OCI-M1 (cell line): Measurements from ENCODE around the gene NR2E1.

ENCODE experiments used
- DNase-seq: peaks from one replicate; lab custom pipeline; 2025; lab: John Stamatoyannopoulos, UW

The NR2E1 gene

GRCh38 chr6:108165714-108166663, at the start of gene NR2E1:
Gene NR2E1 (plus strand): TSS chr6:108166022. CDS start chr6:108166766, 744 bp downstream.
- no peak for DNase-seq

DNA sequence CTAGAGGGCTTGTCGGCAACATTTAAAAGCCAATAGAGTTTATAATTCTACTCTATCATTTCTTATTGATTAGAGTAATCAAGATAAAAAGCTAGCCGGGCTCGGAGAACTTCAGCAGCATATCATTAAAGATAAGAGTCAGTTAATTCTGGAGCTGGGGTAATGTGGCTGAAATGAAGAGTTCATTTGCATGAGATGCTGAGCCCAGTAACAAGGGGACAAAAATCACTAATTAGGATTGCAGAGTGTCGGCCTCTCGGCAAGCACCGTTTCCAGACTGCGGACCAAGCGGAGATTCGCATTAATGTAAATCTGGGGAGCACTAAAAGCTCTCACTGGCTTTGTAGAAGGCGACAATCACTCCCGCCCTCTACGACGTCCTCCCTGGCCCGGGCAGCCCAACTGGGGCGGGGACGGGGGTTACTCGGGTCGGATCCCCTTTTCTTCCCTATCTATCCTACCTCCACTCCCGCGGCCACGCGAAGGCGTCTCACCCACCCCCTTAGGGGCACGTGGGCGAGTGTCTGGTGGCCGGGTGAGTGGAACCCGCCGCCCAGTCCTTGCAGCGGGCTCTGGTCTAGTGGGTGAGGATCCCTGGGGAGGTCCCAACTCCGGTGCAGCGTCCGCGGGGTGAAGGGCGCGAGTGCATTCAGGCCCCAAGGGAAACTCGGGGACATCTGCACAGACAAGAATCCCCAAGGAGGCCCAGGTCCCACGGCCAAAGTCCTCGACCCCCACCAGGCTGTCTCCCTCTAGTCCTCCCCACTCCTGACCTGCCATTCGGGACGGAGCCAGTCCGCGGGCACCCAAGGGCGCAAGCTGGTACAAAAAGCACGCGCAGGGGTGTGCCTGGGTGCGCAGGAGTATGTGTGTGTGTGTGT, 49.0 kb upstream of the NR2E1 start:
- DNase-seq: no peak

- DNase-seq: peak; percentile 78
These were observed 48.1 kb upstream of the NR2E1 start for GRCh38 chr6:108117427-108118358.

- DNase-seq: no peak
These were observed 47.5 kb upstream of the NR2E1 start for GRCh38 chr6:108118359-108118724.

- DNase-seq: peak; percentile 38
These were observed 46.7 kb upstream of the NR2E1 start for GRCh38 chr6:108118810-108119768.

- no peak for DNase-seq
These were observed 46.1 kb upstream of the NR2E1 start for GRCh38 chr6:108119769-108120141.

- no peak for DNase-seq
These were observed 45.5 kb upstream of the NR2E1 start for GRCh38 chr6:108120311-108120710.

DNA sequence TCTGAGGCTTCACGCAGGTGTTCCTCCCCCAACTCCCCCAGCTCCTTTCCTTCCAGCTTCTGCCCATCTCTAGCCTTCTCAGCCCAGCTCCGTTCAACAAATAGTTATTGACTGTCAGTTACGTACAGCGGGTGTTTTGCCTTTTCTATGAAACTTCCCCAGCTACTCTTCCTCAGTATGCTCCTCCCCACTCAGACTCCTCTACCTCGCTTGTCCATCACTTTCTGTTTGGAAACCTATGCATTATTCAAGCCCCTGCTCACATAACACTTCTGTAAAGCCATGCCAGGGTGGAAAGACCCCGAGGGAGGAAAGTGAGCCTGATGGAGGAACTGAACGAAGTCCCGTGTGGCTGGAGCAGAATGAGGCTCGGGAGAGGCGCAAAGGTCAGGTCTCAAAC, 44.2 kb upstream of the NR2E1 start:
- no peak for DNase-seq

DNA sequence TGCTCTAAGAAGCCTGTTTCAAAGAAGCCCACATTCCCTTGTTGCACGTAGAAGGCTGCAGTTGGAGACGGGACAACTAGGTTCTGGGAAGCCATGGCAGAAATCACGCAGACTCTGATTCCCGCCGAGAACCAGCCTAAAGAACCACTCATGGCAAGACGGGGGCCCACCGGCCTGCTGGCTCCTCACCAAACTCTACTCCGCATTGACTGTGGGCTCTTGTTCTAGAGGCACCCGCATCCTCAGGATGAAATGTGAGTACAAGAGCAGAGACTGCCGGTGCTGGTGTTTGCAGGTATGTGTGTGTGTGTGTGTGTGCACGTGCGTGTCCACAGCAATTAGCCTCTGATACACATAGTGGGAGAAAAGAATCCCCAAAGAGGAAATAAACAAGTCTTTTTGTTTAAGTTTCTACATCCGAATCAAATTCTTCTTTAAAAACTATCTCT, 42.3 kb upstream of the NR2E1 start:
- DNase-seq: no peak

DNA sequence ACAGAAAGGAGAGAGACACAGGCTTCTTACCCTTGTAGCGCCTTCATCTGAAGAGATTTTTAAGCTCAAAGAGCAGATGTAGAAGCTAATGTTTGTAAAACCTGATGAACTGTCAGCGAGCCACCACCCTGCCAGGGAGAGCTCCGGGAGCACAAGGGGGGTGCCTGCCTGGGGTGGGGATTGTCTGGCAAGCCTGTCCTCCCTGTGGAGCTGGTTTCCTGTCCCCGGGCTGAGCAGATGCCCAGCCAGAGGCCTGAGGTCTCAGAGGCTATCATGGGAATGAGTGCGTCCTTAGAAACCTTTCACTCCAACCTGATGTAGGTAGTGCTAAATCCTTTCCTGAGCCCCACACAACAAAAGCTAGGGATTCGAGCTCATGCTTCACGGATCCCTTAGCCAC, 41.9 kb upstream of the NR2E1 start:
- DNase-seq: no peak

DNA sequence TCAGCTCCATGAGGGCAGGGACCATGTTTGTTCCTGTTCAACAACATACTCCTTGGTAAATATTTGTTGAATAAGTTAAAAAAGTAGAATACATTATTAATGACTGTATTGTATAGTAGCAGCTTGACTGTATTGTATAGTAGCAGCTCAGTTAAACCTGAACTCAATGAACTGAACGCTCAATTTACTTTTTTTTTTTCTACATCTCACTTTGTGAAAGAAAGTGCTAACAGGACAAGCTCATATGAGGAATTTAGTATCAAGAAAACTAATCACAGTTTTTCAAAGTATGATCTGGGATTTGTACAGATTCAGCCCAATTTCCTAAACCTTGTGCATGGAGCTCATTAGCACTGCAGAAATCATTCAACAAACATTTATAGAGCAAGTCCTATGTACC, 38.8 kb upstream of the NR2E1 start:
- DNase-seq: no peak

DNA sequence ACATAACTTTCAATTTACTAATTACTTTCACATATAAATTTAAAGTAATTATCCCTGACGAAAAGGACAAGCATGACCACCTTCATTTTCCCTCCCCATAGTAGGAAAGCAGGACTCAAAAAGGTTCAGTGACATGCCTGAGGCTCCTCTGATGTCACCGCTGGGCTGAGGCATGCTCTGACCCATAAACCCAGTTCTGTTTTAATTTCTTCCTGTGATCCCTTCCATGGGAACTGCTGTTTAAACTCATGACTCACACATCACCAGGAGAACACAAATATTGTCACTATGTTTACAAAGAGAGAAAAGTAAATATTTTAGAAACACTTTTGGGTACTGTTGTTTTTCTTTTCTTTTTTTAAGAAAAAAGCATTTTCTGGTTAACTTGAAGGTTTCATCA, 38.0 kb upstream of the NR2E1 start:
- no peak for DNase-seq

GRCh38 chr6:108130262-108130661, 35.6 kb upstream of the NR2E1 start:
- no peak for DNase-seq

DNA sequence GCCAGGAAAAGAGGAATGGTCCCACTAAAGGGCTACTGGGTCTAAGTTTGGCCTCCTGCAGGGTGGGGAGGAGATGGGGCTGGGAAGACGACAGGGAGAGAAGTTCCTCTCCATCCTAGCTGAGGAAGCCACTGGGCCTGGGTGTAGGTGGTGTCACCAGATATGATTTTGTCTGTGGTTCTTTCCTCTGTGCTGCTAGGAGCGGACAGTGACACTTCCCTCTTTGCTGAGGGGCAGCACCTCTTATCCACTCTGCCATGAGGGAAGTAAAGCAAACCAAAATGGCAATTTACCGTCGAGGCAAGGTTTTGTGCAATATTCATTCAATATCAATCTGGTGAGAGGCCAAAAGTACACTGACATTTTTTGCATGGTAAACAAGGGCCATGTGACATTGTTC, 33.0 kb upstream of the NR2E1 start:
- DNase-seq: peak; percentile 62

DNA sequence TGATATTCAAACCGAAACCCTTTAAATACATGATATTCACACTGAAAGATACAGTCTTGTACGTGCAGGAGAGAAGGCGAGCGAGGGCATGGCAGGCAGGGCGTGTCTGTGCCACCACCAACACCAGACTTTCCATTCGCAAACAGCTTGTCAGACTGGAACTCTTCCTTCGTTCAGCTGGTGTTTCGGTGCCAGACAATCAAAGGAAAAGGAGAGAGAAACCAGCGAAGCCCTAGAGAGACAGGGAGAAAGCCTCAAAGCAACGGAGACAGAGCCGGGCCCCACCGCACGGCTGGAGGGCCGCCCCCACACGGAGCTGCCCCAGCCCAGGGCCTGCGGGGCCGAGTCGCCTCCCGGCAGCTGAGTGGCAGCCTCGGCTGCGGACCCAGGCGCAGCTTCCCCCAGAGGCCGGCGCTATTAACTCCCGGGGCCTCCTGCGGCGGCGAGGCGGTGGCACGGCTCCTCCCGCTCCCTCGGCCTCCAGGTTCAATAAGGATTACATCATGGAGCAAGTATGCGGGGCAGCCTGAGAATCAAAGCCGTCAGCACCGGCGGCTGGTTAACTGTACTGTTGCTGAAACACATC, 32.1 kb upstream of the NR2E1 start:
- DNase-seq: no peak

DNA sequence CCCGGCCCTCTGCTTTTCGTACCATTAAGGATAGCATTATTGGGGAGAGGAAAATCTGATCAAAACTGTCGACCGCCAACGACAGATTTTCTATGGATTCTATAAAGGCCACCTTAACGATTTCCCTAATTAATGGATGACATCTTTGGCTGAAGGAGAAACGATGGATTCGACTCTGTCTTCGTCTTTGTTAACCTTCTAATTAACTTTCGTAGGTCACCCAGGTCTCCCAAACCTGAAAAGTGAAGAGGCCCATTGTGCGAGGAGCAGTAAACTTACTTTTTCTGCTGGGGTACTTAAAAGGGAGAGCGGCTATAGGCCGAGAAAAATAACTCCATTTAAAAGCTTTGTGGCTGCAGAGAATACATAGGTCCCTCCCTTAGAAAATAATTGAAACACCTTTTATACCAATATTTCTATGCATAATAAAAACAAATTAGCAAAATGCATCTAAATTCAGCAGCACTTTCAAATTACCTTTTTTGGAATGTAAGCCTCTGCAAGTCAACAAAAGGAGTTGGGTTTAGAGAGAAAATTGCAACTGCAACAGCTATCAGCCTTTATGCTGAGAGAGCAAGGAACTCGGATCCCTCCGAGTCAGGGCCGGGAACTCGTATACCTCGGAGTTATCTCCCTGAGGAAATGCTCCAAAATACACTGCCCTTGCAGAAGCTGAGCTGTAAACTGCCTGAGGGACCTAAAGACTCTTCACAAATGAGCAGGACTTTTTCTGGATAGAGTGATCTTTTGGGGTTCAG, 31.4 kb upstream of the NR2E1 start:
- DNase-seq: no peak

- DNase-seq: peak; percentile 33
These were observed 23.6 kb upstream of the NR2E1 start for GRCh38 chr6:108142240-108142639.

GRCh38 chr6:108145639-108146038, 20.2 kb upstream of the NR2E1 start:
- DNase-seq: no peak

DNA sequence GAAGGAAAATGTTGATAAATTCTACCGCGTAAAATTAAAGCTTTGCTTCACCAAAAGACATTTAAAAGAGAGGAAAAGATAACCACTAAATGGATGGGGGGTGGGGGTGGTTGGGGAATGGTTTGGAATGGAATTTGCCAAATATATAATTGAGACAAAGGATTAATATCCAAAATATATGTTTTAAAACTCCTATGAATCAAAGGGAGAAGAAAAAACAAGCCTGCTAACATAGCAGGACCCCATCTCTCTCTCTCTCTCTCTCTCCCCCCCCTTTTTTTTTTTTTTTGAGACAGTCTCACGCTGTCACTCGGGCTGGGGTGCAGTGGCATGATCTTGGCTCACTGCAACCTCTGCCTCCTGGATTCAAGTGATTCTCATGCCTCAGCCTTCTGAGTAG, 13.4 kb upstream of the NR2E1 start:
- DNase-seq: no peak
